HFFc6 (cell line): Measurements from ENCODE around the gene APP. TPM values are rescaled to one million over a fixed set of nuclear protein-coding genes. Genes with fewer than 3 reads are reported as not detected.

Source experiments
- DNase-seq: peaks from one replicate; pipeline ENCODE4 v3.0.0-alpha.2; 2018
- H3K27ac Mint-ChIP-seq: 2 replicates; pipeline ENCODE4 v1.8.0; 2020; ENCODE audit warnings: mild to moderate bottlenecking, mixed read lengths
- H3K27me3 Mint-ChIP-seq: 2 replicates; pipeline ENCODE4 v1.8.0; 2021; ENCODE audit warnings: mild to moderate bottlenecking, moderate library complexity, mixed read lengths; ENCODE audit not compliant: insufficient read depth
- H3K36me3 Mint-ChIP-seq: 2 replicates; pipeline ENCODE4 v1.8.0; 2021; ENCODE audit warnings: low read depth, mixed read lengths
- H3K4me1 Mint-ChIP-seq: 2 replicates; pipeline ENCODE4 v1.8.0; 2020; ENCODE audit warnings: low read depth, mixed read lengths
- H3K4me3 Mint-ChIP-seq: 2 replicates; pipeline ENCODE4 v1.8.0; 2020; ENCODE audit warnings: mild to moderate bottlenecking, moderate library complexity, mixed read lengths
- H3K9me3 Mint-ChIP-seq: 2 replicates; pipeline ENCODE4 v1.8.0; 2020; ENCODE audit warnings: mild to moderate bottlenecking, mixed read lengths
- CTCF ChIP-seq: fragments of 200-600 bp; sonication (generic); IDR thresholded peaks from 2 replicates; pipeline ENCODE4 v1.5.0; 2021; ENCODE audit warnings: antibody characterized with exemption, mild to moderate bottlenecking
- total RNA-seq, 6 experiments: library from RNA; stranded (reverse); fragmentation: NEBNext Ultra II Directional; extraction: Animal tissue kit (Norgen Biotek cat#: 25700); gene quantifications; 2 replicates in 1 of 6; 3 replicates in 5 of 6; pipeline ENCODE4 v1.2.3, GENCODE V29; 2021

The APP gene
- total RNA-seq, 6 experiments from 2014 or later = 396 to 438 (median 425) TPM

DNA sequence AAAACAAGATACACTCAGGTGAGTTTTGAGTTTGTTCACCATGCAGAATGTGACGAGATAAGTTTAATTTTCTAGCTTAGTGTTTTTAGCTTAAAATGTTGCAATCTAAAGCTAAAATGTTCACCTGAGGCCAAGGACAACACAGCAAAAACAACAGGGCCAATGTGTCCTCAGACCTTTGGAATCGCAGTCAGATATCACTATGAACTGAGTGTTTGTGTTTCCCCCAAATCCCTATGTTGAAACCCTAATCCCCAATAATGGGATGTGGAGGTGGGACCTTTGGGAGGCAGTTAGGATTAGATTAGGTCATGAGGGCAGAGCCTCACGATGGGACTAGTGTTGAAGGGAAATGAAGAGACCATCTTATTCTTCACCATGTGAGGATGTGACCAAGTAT is 291.4 kb downstream of the APP start:
- H3K36me3 Mint-ChIP-seq = peaks cover 28% of the 10 kb centered on the region
- H3K27ac Mint-ChIP-seq = no peak overlapping the region; the same call in 1 of the 2 replicates
- TF ChIP-seq CTCF = no peak
- DNase-seq = no peak
- no peaks in the 10 kb centered on the region for H3K9me3 Mint-ChIP-seq
- no peaks in the 10 kb centered on the region for H3K4me1 Mint-ChIP-seq
- H3K27me3 Mint-ChIP-seq = peaks cover 2% of the 10 kb centered on the region
- H3K4me3 Mint-ChIP-seq = no peak overlapping the region

- TF ChIP-seq CTCF = no peak
- no peaks in the 10 kb centered on the region for H3K4me1 Mint-ChIP-seq
- H3K36me3 Mint-ChIP-seq = peaks cover 28% of the 10 kb centered on the region
- H3K4me3 Mint-ChIP-seq = no peak overlapping the region
- no peak overlapping the region for H3K27ac Mint-ChIP-seq
- no peaks in the 10 kb centered on the region for H3K9me3 Mint-ChIP-seq
- H3K27me3 Mint-ChIP-seq = peaks cover 2% of the 10 kb centered on the region; the same call in 1 of the 2 replicates
- no peak for DNase-seq
These were observed 292.2 kb downstream of the APP start for GRCh38 chr21:25878344-25878743.

DNA sequence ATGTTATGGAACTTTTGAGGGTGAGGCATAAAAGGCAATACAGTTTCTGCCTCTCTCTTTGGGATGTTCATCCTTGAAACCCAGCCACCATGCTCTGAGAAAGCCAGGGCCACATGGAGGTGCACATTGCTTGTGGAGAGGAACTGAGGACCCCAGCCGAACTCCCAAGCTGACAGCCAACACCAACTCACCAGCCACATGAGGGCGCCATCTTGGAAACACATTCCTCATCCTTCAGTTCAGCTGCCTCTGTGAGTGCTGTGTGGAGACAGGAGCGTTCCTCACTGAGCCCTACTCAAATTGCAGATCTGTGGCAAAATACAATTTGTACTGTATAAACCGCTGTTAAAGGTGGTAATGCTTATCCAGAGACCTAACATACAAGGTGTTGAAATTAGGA is 298.3 kb downstream of the APP start:
- H3K4me1 Mint-ChIP-seq = no peaks in the 10 kb centered on the region
- H3K9me3 Mint-ChIP-seq = no peaks in the 10 kb centered on the region

GRCh38 chr21:25871566-25871965 is 299.0 kb downstream of the APP start:
- H3K27me3 Mint-ChIP-seq = peaks cover 2% of the 10 kb centered on the region
- TF ChIP-seq CTCF = peak; percentile 47; the same call in 1 of the 2 replicates
- H3K27ac Mint-ChIP-seq = no peak overlapping the region
- H3K4me3 Mint-ChIP-seq = no peak overlapping the region
- peaks cover 13% of the 10 kb centered on the region for H3K36me3 Mint-ChIP-seq
- DNase-seq = no peak
- no peaks in the 10 kb centered on the region for H3K4me1 Mint-ChIP-seq
- no peaks in the 10 kb centered on the region for H3K9me3 Mint-ChIP-seq

More for the DNA sequence above, 298.3 kb downstream of the APP start:
- Mint-ChIP-seq H3K4me3 (no peak overlapping the region), H3K27ac (no peak overlapping the region), H3K27me3 (peaks cover 2% of the 10 kb centered on the region), H3K36me3 (peaks cover 15% of the 10 kb centered on the region)
- no peak for DNase-seq
- TF ChIP-seq CTCF = peak; percentile 33; the same call in 1 of the 2 replicates

DNA sequence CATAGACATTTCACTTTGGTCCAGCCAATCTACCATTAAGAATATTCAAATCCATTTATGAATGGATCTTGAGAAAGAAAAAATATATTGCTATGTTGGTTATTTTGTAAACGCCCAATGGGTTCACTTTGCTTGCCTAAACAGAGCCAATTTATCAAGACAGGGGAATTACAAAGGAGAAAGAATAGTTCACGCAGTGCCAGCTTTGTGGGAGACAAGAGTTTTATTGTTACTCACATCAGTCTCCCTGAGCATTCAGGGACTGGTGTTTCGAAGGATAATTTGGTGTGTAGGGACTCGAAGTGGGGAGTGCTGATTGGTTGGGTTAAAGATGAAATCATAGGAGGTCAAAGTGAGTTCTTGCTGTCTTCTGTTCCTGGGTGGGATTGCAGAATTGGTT is 300.5 kb downstream of the APP start:
- Mint-ChIP-seq H3K36me3 (peaks cover 11% of the 10 kb centered on the region), H3K4me3 (no peak overlapping the region), H3K27ac (no peak overlapping the region), H3K4me1 (peaks cover 8% of the 10 kb centered on the region; the same call in 1 of the 2 replicates), H3K9me3 (no peaks in the 10 kb centered on the region), H3K27me3 (no peaks in the 10 kb centered on the region; the same call in none of the 2 replicates)
- no peak for TF ChIP-seq CTCF
- no peak for DNase-seq

DNA sequence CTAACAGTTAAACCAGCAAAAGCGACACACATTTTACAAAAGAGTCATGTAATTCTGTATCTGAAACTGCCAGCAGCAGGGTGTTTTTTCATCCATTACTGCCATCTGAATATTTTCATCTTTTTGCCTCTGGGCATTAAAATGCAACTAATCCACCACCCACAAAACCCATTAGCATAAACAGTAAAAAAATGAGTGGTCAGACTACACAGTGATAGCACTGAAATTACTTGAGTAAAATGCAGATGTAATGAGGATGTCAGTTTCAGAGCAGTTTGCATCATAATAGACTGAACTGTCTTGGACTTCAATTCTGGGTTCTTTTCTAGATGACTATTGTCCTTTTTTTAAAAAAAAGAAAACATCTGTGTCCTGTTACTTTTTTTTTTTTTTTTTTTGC is 303.5 kb downstream of the APP start:
- H3K4me3 Mint-ChIP-seq = no peak overlapping the region
- no peaks in the 10 kb centered on the region for H3K9me3 Mint-ChIP-seq
- TF ChIP-seq CTCF = no peak
- no peaks in the 10 kb centered on the region; the same call in none of the 2 replicates for H3K27me3 Mint-ChIP-seq
- H3K36me3 Mint-ChIP-seq = peaks cover 4% of the 10 kb centered on the region; the same call in 1 of the 2 replicates
- peaks cover 8% of the 10 kb centered on the region; the same call in 1 of the 2 replicates for H3K4me1 Mint-ChIP-seq
- no peak for DNase-seq
- no peak overlapping the region for H3K27ac Mint-ChIP-seq
